ENCODE measurements around the gene OR11A1. TPM values are rescaled to one million over a fixed set of nuclear protein-coding genes. Genes with fewer than 3 reads are reported as not detected.

Gene OR11A1
- total and polyA plus RNA-seq, 12 donors = not detected

DNA sequence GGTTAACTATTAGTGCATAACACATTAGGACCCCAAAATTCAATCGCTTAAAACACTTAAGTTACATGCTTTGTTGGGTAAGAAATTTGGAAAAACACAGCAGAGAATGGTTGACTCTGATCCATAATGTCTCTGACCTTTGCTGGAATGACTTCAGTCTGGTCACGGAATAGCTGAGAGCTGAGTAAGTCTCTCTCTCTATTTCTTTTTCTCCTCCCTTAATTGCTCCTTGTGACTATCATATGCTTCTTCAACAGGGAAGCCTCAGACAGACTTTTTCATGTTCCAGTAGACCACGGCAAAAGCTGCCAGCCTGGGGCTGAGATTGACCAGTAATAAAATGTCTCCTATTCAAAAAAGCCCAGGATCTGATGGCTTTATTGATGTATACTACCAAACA is 37.4 kb downstream of the OR11A1 start:
- Histone ChIP-seq H3K27me3 (peaks cover 0 to 3% (median 0%) of the 10 kb centered on the region in 7 donors), H3K27ac (no peak overlapping the region), H3K9me3 (peaks cover 0 to 13% (median 0%) of the 10 kb centered on the region in 11 donors), H3K36me3 (no peaks in the 10 kb centered on the region), H3K4me3 (no peak overlapping the region), H3K4me1 (no peaks in the 10 kb centered on the region)
- DNase-seq (no peak), ATAC-seq (no peak)
- TF ChIP-seq, protein P1, sequence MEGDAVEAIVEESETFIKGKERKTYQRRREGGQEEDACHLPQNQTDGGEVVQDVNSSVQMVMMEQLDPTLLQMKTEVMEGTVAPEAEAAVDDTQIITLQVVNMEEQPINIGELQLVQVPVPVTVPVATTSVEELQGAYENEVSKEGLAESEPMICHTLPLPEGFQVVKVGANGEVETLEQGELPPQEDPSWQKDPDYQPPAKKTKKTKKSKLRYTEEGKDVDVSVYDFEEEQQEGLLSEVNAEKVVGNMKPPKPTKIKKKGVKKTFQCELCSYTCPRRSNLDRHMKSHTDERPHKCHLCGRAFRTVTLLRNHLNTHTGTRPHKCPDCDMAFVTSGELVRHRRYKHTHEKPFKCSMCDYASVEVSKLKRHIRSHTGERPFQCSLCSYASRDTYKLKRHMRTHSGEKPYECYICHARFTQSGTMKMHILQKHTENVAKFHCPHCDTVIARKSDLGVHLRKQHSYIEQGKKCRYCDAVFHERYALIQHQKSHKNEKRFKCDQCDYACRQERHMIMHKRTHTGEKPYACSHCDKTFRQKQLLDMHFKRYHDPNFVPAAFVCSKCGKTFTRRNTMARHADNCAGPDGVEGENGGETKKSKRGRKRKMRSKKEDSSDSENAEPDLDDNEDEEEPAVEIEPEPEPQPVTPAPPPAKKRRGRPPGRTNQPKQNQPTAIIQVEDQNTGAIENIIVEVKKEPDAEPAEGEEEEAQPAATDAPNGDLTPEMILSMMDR (IDR thresholded peaks at IDR 0.05) = no peak
- WGBS, 2 donors = 56 to 83% methylated on average over 3 of the region's 3 CpGs
- intact Hi-C loops (cut with DNase I) = no loop called here

DNA sequence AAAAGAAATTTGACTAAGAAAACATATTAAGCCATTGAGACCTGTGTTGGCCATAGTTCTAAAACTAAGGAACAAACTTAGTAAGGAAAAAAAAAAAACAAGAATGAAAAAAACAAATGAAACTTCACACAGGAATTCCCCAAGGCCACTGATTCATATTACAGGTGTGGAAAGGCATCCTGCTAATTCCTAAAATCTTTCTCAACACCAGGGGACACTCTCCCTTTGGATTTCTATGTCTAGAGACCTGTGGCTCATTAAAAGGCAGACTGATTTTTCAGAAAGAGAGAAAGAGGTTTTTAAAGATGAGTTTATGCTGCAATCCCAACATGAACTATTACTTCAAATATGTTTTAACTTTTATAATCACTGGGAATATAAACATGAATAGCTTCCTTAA is 42.3 kb downstream of the OR11A1 start, which contains the start of gene OR12D1:
Gene OR12D1, plus strand, starts transcription at position 341 of the 400 bp plus-strand sequence.
- H3K4me3 ChIP-seq = no peak within 1 kb of the TSS
- DNase-seq = no peak
- H3K36me3 ChIP-seq = no peaks in the 10 kb centered on the region
- H3K9me3 ChIP-seq = peaks cover 0 to 16% (median 0%) of the 10 kb centered on the region in 11 donors
- no peak for ATAC-seq
- no peaks in the 10 kb centered on the region for H3K27me3 ChIP-seq
- H3K4me1 ChIP-seq = no peaks in the 10 kb centered on the region
- intact Hi-C loops (cut with DNase I) = no loop called here
- TF ChIP-seq, protein P1 (IDR thresholded peaks at IDR 0.05) = no peak
- H3K27ac ChIP-seq = no peak within 1 kb of the TSS

DNA sequence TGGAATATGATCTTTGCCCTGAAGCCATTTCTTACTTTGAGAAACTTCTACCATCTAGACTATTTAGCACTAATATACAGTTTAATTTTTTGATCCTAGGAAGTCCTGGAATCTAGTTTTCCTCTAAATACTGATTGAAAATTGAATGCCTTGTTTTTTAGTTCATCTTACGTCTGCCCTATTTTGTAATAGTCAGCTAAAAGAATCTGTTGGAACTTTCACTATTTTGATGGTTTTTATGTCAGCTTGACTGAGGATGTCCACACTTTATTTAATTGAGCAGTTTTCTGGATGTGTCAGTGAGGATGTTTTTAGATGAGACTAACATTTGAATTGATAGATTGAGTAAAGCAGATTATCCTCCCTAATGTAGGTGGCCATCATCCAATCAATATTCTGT is 53.1 kb downstream of the OR11A1 start:
- intact Hi-C loops (cut with DNase I) = no loop called here
- WGBS, 2 donors = 48 to 88% methylated on average over 1 of the region's 1 CpG
- Histone ChIP-seq H3K27me3 (peaks cover 0 to 10% (median 0%) of the 10 kb centered on the region in 7 donors), H3K36me3 (no peaks in the 10 kb centered on the region), H3K4me3 (no peak overlapping the region), H3K9me3 (peaks cover 0 to 22% (median 0%) of the 10 kb centered on the region in 11 donors), H3K4me1 (no peaks in the 10 kb centered on the region), H3K27ac (no peak overlapping the region)
- DNase-seq (no peak), ATAC-seq (no peak)
- TF ChIP-seq, protein P1 (IDR thresholded peaks at IDR 0.05) = no peak

GRCh38 chr6:29399525-29399924 is 57.3 kb downstream of the OR11A1 start:
- WGBS, 2 donors = 52 to 54% methylated on average over 2 of the region's 2 CpGs
- Histone ChIP-seq H3K9me3 (no peaks in the 10 kb centered on the region), H3K27ac (no peak overlapping the region), H3K4me3 (no peak overlapping the region), H3K36me3 (no peaks in the 10 kb centered on the region), H3K4me1 (no peaks in the 10 kb centered on the region), H3K27me3 (peaks cover 0 to 11% (median 0%) of the 10 kb centered on the region in 7 donors)
- TF ChIP-seq, protein P1 (IDR thresholded peaks at IDR 0.05) = no peak
- DNase-seq (no peak), ATAC-seq (no peak)
- intact Hi-C loops (cut with DNase I) = no loop called here
